Activated naive CD8-positive, alpha-beta T cell (primary cell): ENCODE data around the gene KRTAP9-9.

Experiments used
- H3K27ac Mint-ChIP-seq: one replicate; pipeline ENCODE4 v1.8.0; 2021; ENCODE audit warnings: mixed read lengths
- H3K27me3 Mint-ChIP-seq: one replicate; pipeline ENCODE4 v1.8.0; 2021; ENCODE audit warnings: mixed read lengths
- H3K36me3 Mint-ChIP-seq: one replicate; pipeline ENCODE4 v1.8.0; 2021; ENCODE audit warnings: mixed read lengths
- H3K4me1 Mint-ChIP-seq: one replicate; pipeline ENCODE4 v1.8.0; 2021; ENCODE audit warnings: low read depth, mixed read lengths
- H3K4me3 Mint-ChIP-seq: one replicate; pipeline ENCODE4 v1.8.0; 2021; ENCODE audit warnings: mild to moderate bottlenecking, mixed read lengths
- H3K9me3 Mint-ChIP-seq: one replicate; pipeline ENCODE4 v1.8.0; 2021; ENCODE audit warnings: low read depth, mixed read lengths

KRTAP9-9 gene

GRCh38 chr17:41287050-41287449 lies 31.9 kb downstream of the KRTAP9-9 start:
- peaks cover 16% of the 10 kb centered on the region for H3K4me1 Mint-ChIP-seq
- H3K27ac Mint-ChIP-seq = no peak overlapping the region
- H3K9me3 Mint-ChIP-seq = no peaks in the 10 kb centered on the region
- no peak overlapping the region for H3K4me3 Mint-ChIP-seq
- H3K27me3 Mint-ChIP-seq = no peaks in the 10 kb centered on the region
- no peaks in the 10 kb centered on the region for H3K36me3 Mint-ChIP-seq

GRCh38 chr17:41294016-41294415 lies 38.8 kb downstream of the KRTAP9-9 start:
- H3K4me1 Mint-ChIP-seq = no peaks in the 10 kb centered on the region
- H3K4me3 Mint-ChIP-seq = no peak overlapping the region
- no peaks in the 10 kb centered on the region for H3K27me3 Mint-ChIP-seq
- H3K36me3 Mint-ChIP-seq = no peaks in the 10 kb centered on the region
- no peak overlapping the region for H3K27ac Mint-ChIP-seq
- no peaks in the 10 kb centered on the region for H3K9me3 Mint-ChIP-seq

- Mint-ChIP-seq H3K36me3 (peaks cover 3% of the 10 kb centered on the region), H3K27me3 (no peaks in the 10 kb centered on the region), H3K4me3 (no peak overlapping the region), H3K9me3 (peaks cover 4% of the 10 kb centered on the region), H3K4me1 (peaks cover 12% of the 10 kb centered on the region), H3K27ac (no peak overlapping the region)
Observed at GRCh38 chr17:41296846-41297245, 41.7 kb downstream of the KRTAP9-9 start.

GRCh38 chr17:41298458-41299135 lies 43.4 kb downstream of the KRTAP9-9 start:
- Mint-ChIP-seq H3K27me3 (no peaks in the 10 kb centered on the region), H3K4me3 (no peak overlapping the region), H3K9me3 (peaks cover 4% of the 10 kb centered on the region), H3K36me3 (peaks cover 5% of the 10 kb centered on the region), H3K27ac (no peak overlapping the region), H3K4me1 (peaks cover 17% of the 10 kb centered on the region)

- H3K27me3 Mint-ChIP-seq = no peaks in the 10 kb centered on the region
- peaks cover 4% of the 10 kb centered on the region for H3K9me3 Mint-ChIP-seq
- H3K4me1 Mint-ChIP-seq = peaks cover 24% of the 10 kb centered on the region
- no peak overlapping the region for H3K4me3 Mint-ChIP-seq
- peaks cover 5% of the 10 kb centered on the region for H3K36me3 Mint-ChIP-seq
- no peak overlapping the region for H3K27ac Mint-ChIP-seq
Observed at GRCh38 chr17:41301204-41301790, 46.1 kb downstream of the KRTAP9-9 start.

- Mint-ChIP-seq H3K36me3 (peaks cover 5% of the 10 kb centered on the region), H3K4me3 (no peak within 1 kb of the TSS), H3K27me3 (no peaks in the 10 kb centered on the region), H3K4me1 (peaks cover 33% of the 10 kb centered on the region), H3K9me3 (peaks cover 4% of the 10 kb centered on the region), H3K27ac (peak within 1 kb of the TSS; percentile 13)
Observed at GRCh38 chr17:41301916-41302901, 47.0 kb downstream of the KRTAP9-9 start, which contains the start of gene KRTAP29-1. KRTAP29-1 (minus strand) TSS chr17:41302851; CDS start chr17:41302851, 0 bp downstream.

GRCh38 chr17:41302981-41303380 lies 47.8 kb downstream of the KRTAP9-9 start:
- Mint-ChIP-seq H3K27me3 (no peaks in the 10 kb centered on the region), H3K9me3 (peaks cover 4% of the 10 kb centered on the region), H3K27ac (no peak overlapping the region), H3K36me3 (peaks cover 5% of the 10 kb centered on the region), H3K4me3 (no peak overlapping the region), H3K4me1 (peaks cover 41% of the 10 kb centered on the region)

- Mint-ChIP-seq H3K27me3 (no peaks in the 10 kb centered on the region), H3K4me1 (peaks cover 52% of the 10 kb centered on the region), H3K9me3 (peaks cover 4% of the 10 kb centered on the region), H3K4me3 (no peak overlapping the region), H3K27ac (no peak overlapping the region), H3K36me3 (peaks cover 5% of the 10 kb centered on the region)
Observed at GRCh38 chr17:41304091-41304490, 48.9 kb downstream of the KRTAP9-9 start.
